HG03025 (cell line): ENCODE measurements around the gene CCT8L2.
"Not testable (repeated sequence)": the region's sequence is repeated elsewhere in the genome, so short reads cannot be mapped to it uniquely, and the experiment has no call there.

Experiments used
- ATAC-seq: cut with Tn5 transposase; IDR thresholded peaks from one replicate; pipeline ENCODE4 v1.9.1; 2021; ENCODE audit warnings: mild to moderate bottlenecking, moderate library complexity; ENCODE audit not compliant: unreplicated experiment, low FRiP score

Gene CCT8L2

DNA sequence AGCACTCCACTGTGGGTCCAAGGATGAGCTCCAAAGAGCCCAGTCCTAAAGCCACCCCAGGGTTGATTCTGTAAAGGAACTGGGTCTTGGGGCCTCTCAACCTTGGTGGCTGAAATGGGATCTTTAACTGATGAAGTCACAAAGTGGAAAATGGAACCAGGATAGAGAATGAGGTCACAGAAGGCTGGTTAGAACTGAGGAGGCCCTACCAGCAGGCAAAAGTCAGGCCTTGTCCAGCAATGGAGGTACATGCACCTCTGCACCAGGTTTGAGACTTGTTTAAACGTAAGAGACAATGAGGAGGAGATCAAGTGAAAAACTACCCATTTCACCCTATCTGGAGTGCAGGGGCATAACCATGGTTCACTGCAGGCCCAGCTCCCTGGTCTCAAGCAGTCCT, at the start of gene CCT8L2:
CCT8L2 (minus strand) TSS at position 101 of the 400 bp plus-strand sequence. CDS start 260 bp downstream, outside the sequence.
- ATAC-seq, result not testable (repeated sequence)

GRCh38 chr22:16635442-16635841, 42.8 kb upstream of the CCT8L2 start:
- ATAC-seq, result not testable (repeated sequence)

DNA sequence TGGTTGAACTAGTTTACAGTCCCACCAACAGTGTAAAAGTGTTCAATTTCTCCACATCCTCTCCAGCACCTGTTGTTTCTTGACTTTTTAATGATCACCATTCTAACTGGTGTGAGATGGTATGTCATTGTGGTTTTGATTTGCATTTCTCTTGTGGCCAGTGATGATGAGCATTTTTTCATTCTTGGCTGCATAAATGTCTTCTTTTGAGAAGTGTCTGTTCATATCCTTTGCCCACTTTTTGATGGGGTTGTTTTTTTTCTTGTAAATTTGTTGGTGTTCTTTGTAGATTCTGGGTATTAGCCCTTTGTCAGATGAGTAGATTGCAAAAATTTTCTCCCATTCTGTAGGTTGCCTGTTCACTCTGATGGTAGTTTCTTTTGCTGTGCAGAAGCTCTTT, 41.5 kb upstream of the CCT8L2 start:
- not testable (repeated sequence) for ATAC-seq

GRCh38 chr22:16628476-16628875, 35.9 kb upstream of the CCT8L2 start:
- not testable (repeated sequence) for ATAC-seq

- not testable (repeated sequence) for ATAC-seq
These were observed 32.4 kb upstream of the CCT8L2 start for GRCh38 chr22:16625018-16625417.

DNA sequence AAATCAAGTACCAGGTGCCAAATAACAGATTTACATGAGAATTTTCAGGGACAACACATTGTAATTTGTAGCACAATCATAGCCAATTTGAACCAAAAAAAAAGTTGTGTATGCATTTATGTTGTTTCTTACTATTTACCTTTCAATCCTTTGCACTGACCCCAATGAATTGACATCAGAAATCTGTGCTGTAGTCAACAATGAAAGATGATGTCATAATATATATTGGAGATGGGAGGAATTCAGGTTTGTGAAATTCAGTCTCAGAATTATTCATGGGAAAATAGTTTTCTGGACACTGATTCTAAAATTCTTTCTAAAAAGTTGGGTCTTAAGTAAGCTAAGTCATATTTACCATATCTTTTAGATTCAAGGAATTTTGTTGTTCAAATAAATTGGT, 31.0 kb upstream of the CCT8L2 start:
- not testable (repeated sequence) for ATAC-seq

- not testable (repeated sequence) for ATAC-seq
These were observed 24.9 kb upstream of the CCT8L2 start for GRCh38 chr22:16617516-16617915.

- ATAC-seq, result not testable (repeated sequence)
These were observed 23.9 kb upstream of the CCT8L2 start for GRCh38 chr22:16616390-16616938.

- not testable (repeated sequence) for ATAC-seq
These were observed 23.1 kb upstream of the CCT8L2 start for GRCh38 chr22:16615606-16616245.

DNA sequence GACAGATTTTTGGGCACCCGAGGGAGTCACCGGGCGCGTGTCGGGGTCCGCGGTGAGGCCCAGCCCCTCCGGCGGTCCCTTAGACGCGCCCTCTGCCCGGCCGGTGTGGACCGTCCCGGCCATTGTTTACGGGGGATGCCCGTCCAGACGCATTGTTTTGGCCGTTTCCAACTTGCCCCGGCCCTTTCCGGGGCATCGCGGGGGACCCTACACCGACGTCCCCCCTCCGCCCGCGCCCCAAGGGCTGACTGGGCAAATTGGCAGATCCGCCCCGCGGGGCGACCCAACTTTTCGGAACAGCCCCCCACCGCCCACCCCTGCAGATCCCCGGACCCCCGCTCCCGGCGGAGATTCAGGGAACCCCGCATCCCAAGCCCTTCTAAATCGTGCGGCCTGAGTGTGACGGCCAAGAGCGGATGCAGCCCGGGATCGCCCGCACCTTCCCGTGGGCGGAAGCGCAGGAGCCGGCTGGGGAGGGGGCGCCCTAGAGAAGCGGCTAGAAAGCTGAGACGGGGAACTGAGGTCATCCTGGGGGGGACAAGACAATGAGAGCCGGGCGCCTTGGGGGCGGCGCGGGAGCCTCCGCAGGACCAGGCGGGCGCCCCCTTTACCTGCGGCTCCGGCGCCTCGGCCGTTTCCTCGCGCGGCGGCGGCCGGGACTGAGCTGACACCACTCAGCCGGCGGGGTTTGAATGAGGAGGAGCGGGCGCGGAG, 17.1 kb upstream of the CCT8L2 start:
- ATAC-seq, result no peak

- no peak for ATAC-seq
These were observed 16.3 kb upstream of the CCT8L2 start for GRCh38 chr22:16608931-16609330.

DNA sequence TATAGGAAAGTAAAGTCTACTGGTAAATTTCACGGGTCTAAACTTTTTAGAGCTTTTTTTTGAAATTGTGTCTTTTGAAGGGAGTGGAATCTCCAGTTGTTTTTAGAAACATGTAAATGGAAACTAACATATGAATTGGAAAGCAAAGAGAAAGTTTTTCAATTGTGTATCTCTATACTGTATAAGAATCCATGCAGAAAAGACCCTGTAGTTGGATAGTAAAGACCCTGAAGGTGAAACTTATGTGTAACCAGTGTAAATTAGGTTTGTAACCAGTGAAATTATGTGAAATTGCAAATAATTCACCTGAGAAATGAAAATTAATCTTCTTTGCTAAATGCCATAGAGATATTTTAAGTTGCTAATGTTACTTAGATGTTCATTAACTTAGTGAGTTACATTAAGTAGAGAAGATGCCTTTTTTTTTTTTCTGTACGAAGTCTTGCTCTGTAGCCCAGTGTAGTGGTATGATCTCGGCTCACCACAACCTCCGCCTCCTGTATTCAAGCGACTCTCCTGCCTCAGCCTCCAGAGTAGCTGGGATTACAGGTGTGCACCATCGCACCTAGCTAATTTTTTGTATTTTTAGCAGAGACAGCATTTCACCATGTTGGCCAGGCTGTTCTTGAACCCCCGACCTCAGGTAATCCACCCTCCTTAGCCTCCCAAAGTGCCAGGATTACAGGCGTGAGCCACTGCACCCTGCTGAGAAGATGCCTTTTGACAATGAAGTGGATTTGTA, 11.8 kb upstream of the CCT8L2 start:
- not testable (repeated sequence) for ATAC-seq

DNA sequence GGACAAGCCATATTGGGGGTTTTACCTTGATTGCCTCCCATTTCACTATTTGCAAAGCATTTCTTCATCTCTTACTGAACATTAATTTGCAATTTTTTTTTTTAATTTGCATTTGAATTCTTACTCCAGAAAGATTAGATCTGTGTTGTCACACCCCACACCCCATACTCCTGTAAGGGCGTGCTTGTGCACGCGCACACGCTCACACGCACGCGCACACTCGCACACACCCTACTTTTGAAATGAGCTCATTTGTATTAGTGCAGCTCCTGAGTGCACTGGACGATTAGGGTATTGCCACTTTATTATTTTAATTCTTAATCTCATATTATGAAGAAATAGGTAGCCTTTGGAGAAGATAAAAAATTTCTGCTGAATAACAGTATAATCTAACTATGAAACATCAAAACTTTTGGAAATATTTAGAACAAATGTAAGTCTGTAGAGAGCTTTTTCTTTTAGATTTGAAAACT, 11.2 kb upstream of the CCT8L2 start:
- ATAC-seq, result not testable (repeated sequence)

- no peak for ATAC-seq
These were observed 10.8 kb upstream of the CCT8L2 start for GRCh38 chr22:16603448-16603768.

DNA sequence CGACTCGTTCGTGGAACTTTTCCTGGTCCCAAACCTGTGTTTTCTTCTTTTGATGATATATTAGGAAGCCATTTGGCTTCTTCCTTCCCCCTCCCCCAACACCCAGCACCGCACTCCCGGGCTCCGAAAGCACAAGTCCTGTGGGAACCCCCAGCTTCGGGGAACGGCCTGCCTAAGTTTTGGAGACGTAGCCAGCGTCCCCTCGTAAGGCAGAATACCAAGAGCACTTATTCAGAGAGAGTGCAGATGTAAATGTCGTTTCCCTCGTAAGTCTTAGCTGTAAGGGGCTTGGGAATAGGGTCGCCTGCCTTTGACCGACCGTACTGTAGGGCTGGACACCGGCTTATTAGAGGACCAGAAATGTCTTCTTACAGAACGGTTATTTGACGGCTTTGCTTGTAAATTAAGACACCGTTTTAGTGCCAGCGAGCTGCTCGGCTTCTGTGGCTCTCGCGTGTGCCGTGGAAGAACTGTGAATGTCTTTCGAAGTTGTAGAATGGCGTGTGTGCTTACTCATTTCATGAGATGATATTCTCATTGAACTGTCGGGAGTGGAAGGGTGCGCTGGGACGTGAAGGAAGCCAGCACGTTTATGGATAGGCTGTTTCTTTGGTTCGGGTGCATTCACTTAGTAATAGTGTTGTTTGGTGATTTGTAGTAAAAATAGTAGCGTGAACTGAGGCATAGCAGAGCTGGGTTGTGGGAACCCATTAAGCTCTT, 10.3 kb upstream of the CCT8L2 start:
- ATAC-seq, result not testable (repeated sequence)

GRCh38 chr22:16602224-16602727, 9.7 kb upstream of the CCT8L2 start:
- not testable (repeated sequence) for ATAC-seq

- no peak for ATAC-seq
These were observed 9.0 kb upstream of the CCT8L2 start for GRCh38 chr22:16601437-16602223.

- not testable (repeated sequence) for ATAC-seq
These were observed 8.2 kb upstream of the CCT8L2 start for GRCh38 chr22:16600644-16601436.
